ENCODE data around the gene BLVRB. TPM values are rescaled to one million over a fixed set of nuclear protein-coding genes. Genes with fewer than 3 reads are reported as not detected.

BLVRB gene
- total and polyA plus RNA-seq, 4 donors = 135 to 413 (median 260) TPM

GRCh38 chr19:40414542-40415535 lies 50.7 kb downstream of the BLVRB start:
- H3K4me3 ChIP-seq = no peak overlapping the region
- no peaks in the 10 kb centered on the region for H3K27me3 ChIP-seq (ENCODE audit: control insufficient read depth in 3 of 3, insufficient read depth in 3 of 3, low read length in 2 of 3)
- DNase-seq = no peak
- H3K4me1 ChIP-seq (ENCODE audit: control insufficient read depth in 5 of 5, insufficient read depth in 5 of 5, low read length in 5 of 5) = peaks cover 5 to 23% (median 9%) of the 10 kb centered on the region in 5 donors
- no peak for ATAC-seq (ENCODE audit: insufficient read depth, low FRiP score)
- TF ChIP-seq, protein P1, sequence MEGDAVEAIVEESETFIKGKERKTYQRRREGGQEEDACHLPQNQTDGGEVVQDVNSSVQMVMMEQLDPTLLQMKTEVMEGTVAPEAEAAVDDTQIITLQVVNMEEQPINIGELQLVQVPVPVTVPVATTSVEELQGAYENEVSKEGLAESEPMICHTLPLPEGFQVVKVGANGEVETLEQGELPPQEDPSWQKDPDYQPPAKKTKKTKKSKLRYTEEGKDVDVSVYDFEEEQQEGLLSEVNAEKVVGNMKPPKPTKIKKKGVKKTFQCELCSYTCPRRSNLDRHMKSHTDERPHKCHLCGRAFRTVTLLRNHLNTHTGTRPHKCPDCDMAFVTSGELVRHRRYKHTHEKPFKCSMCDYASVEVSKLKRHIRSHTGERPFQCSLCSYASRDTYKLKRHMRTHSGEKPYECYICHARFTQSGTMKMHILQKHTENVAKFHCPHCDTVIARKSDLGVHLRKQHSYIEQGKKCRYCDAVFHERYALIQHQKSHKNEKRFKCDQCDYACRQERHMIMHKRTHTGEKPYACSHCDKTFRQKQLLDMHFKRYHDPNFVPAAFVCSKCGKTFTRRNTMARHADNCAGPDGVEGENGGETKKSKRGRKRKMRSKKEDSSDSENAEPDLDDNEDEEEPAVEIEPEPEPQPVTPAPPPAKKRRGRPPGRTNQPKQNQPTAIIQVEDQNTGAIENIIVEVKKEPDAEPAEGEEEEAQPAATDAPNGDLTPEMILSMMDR (IDR thresholded peaks at IDR 0.05; ENCODE audit: control extremely low read depth, extremely low read depth) = no peak
- H3K9ac ChIP-seq (ENCODE audit: insufficient read depth in 1 of 2, low read length in 2 of 2) = no peak overlapping the region
- no peaks in the 10 kb centered on the region for H3K36me3 ChIP-seq (ENCODE audit: control insufficient read depth in 4 of 4, insufficient read depth in 4 of 4, low read length in 4 of 4)
- H3K9me3 ChIP-seq (ENCODE audit: control insufficient read depth in 4 of 4, insufficient read depth in 3 of 4, low read length in 3 of 4) = no peaks in the 10 kb centered on the region
- peak overlapping the region in 1 of 2 donors; percentile 44 for H3K27ac ChIP-seq (ENCODE audit: low read depth in 1 of 2, low read length in 1 of 2)
- 75 to 85% methylated on average over 20 to 21 of the region's 21 CpGs for WGBS, 2 donors

DNA sequence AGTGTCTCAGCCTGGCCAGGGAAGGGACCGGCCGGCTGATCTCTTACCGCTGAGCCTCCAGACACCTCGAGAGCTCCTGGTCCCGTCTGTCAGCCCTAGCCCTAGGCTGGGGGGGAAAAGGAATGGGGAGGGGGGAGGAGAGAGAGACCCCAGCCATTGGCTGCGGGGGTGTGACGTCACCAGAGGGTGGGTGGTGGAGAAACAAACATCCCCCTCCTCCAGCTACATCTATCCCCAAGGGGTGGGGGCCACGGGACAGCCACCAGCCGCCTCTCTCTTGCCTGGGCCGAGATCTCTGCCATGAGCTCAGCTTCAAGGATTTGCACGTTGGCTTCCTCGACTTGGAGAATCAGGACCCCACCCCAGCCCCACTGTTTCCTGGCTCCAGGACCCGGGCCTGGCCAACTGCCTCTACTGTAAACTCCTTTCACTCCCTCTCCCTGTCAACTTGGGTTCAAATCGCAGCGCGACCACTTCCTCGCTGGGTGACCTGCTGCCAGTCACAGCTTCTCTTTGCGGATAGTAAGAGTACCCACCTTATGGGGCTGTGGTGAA lies 52.2 kb downstream of the BLVRB start, which contains the start of gene PRX:
Gene PRX, minus strand, starts transcription at position 88 of the 555 bp plus-strand sequence. CDS start 5,446 bp downstream, outside the sequence.
- ATAC-seq (ENCODE audit: insufficient read depth, low FRiP score) = no peak
- H3K4me3 ChIP-seq = peak within 1 kb of the TSS; percentile 24
- no peaks in the 10 kb centered on the region for H3K27me3 ChIP-seq (ENCODE audit: control insufficient read depth in 3 of 3, insufficient read depth in 3 of 3, low read length in 2 of 3)
- no peaks in the 10 kb centered on the region for H3K36me3 ChIP-seq (ENCODE audit: control insufficient read depth in 4 of 4, insufficient read depth in 4 of 4, low read length in 4 of 4)
- DNase-seq = peak; percentile 64 to 74 (median 71)
- peaks cover 5 to 23% (median 9%) of the 10 kb centered on the region in 5 donors for H3K4me1 ChIP-seq (ENCODE audit: control insufficient read depth in 5 of 5, insufficient read depth in 5 of 5, low read length in 5 of 5)
- peak within 1 kb of the TSS; percentile 64 to 79 for H3K27ac ChIP-seq (ENCODE audit: low read depth in 1 of 2, low read length in 1 of 2)
- peak within 1 kb of the TSS in 1 of 2 donors; percentile 32 for H3K9ac ChIP-seq (ENCODE audit: insufficient read depth in 1 of 2, low read length in 2 of 2)
- 33 to 45% methylated on average over 18 of the region's 18 CpGs for WGBS, 2 donors
- TF ChIP-seq, protein P1 (IDR thresholded peaks at IDR 0.05; ENCODE audit: control extremely low read depth, extremely low read depth) = no peak
- H3K9me3 ChIP-seq (ENCODE audit: control insufficient read depth in 4 of 4, insufficient read depth in 3 of 4, low read length in 3 of 4) = no peaks in the 10 kb centered on the region

GRCh38 chr19:40412866-40413265 lies 52.7 kb downstream of the BLVRB start:
- ATAC-seq (ENCODE audit: insufficient read depth, low FRiP score) (no peak), DNase-seq (no peak)
- Histone ChIP-seq H3K9me3 (ENCODE audit: control insufficient read depth in 4 of 4, insufficient read depth in 3 of 4, low read length in 3 of 4) (no peaks in the 10 kb centered on the region), H3K27ac (ENCODE audit: low read depth in 1 of 2, low read length in 1 of 2) (peak overlapping the region in 1 of 2 donors; percentile 79), H3K4me1 (ENCODE audit: control insufficient read depth in 5 of 5, insufficient read depth in 5 of 5, low read length in 5 of 5) (peaks cover 5 to 23% (median 9%) of the 10 kb centered on the region in 5 donors), H3K36me3 (ENCODE audit: control insufficient read depth in 4 of 4, insufficient read depth in 4 of 4, low read length in 4 of 4) (peaks cover 0 to under 1% (median 0%) of the 10 kb centered on the region in 4 donors), H3K4me3 (peak overlapping the region; percentile 24), H3K9ac (ENCODE audit: insufficient read depth in 1 of 2, low read length in 2 of 2) (no peak overlapping the region), H3K27me3 (ENCODE audit: control insufficient read depth in 3 of 3, insufficient read depth in 3 of 3, low read length in 2 of 3) (no peaks in the 10 kb centered on the region)
- WGBS, 2 donors = 71 to 82% methylated on average over 4 of the region's 4 CpGs
- TF ChIP-seq, protein P1 (IDR thresholded peaks at IDR 0.05; ENCODE audit: control extremely low read depth, extremely low read depth) = no peak
